HG03575 (cell line): ENCODE measurements around the gene ACOT4.
"Not testable (repeated sequence)": the region's sequence is repeated elsewhere in the genome, so short reads cannot be mapped to it uniquely, and the experiment has no call there.

Source experiments
- ATAC-seq: cut with Tn5 transposase; IDR thresholded peaks from one replicate; pipeline ENCODE4 v1.9.1; 2021; ENCODE audit not compliant: unreplicated experiment, insufficient number of reproducible peaks, low FRiP score; ENCODE audit errors: extremely low read depth

The ACOT4 gene

GRCh38 chr14:73625706-73626105 is 34.0 kb downstream of the ACOT4 start:
- no peak for ATAC-seq

GRCh38 chr14:73627151-73627558 is 35.5 kb downstream of the ACOT4 start:
- no peak for ATAC-seq

GRCh38 chr14:73630009-73630780 is 38.5 kb downstream of the ACOT4 start:
- no peak for ATAC-seq

- ATAC-seq, result no peak
Measured at GRCh38 chr14:73633116-73634010, 41.7 kb downstream of the ACOT4 start.

- no peak for ATAC-seq
Measured at GRCh38 chr14:73634011-73634833, 42.5 kb downstream of the ACOT4 start.

- not testable (repeated sequence) for ATAC-seq
Measured at GRCh38 chr14:73636355-73636754, 44.7 kb downstream of the ACOT4 start.

- no peak for ATAC-seq
Measured at GRCh38 chr14:73637830-73638229, 46.2 kb downstream of the ACOT4 start.

- no peak for ATAC-seq
Measured at GRCh38 chr14:73640796-73641365, 49.2 kb downstream of the ACOT4 start.

GRCh38 chr14:73644531-73645247 is 53.0 kb downstream of the ACOT4 start, which contains the start of gene DNAL1:
DNAL1 (plus strand) TSS chr14:73644986; CDS start chr14:73645040, 54 bp downstream.
- peak; percentile 85 for ATAC-seq

- no peak for ATAC-seq
Measured at GRCh38 chr14:73645248-73645610, 53.6 kb downstream of the ACOT4 start.
